MM.1S (cell line): ENCODE data around the gene FCHO1.

ENCODE experiments used
- DNase-seq: peaks from one replicate; pipeline ENCODE4 v3.0.0-alpha.2; 2015
- H2AFZ ChIP-seq: fragments of 300-600 bp; sonication (generic); 2 replicates; pipeline ENCODE4 v1.6.0; 2016; ENCODE audit warnings: antibody characterized with exemption, low read length
- H3F3A ChIP-seq: fragments of 300-600 bp; sonication (generic); 2 replicates; pipeline ENCODE4 v1.6.1; 2016; ENCODE audit warnings: mild to moderate bottlenecking, antibody characterized with exemption, low read length, moderate library complexity, mixed read lengths; ENCODE audit not compliant: insufficient read depth
- H3K27ac ChIP-seq: fragments of 300-600 bp; sonication (generic); 2 replicates; pipeline ENCODE4 v1.5.1; 2016; ENCODE audit warnings: mild to moderate bottlenecking, low read length
- H3K27me3 ChIP-seq: fragments of 300-600 bp; sonication (generic); replicated peaks from 2 replicates; pipeline ENCODE4 v1.6.0; 2016; ENCODE audit warnings: low read length; ENCODE audit not compliant: insufficient read depth
- H3K36me3 ChIP-seq: fragments of 300-600 bp; sonication (generic); replicated peaks from 2 replicates; pipeline ENCODE4 v1.6.1; 2016; ENCODE audit warnings: mild to moderate bottlenecking, low read length, mixed read lengths; ENCODE audit not compliant: insufficient read depth
- H3K4me1 ChIP-seq: fragments of 300-600 bp; sonication (generic); 2 replicates; pipeline ENCODE4 v1.6.1; 2016; ENCODE audit warnings: low read length, mixed read lengths
- H3K4me2 ChIP-seq: fragments of 300-600 bp; sonication (generic); 2 replicates; pipeline ENCODE4 v1.6.0; 2016; ENCODE audit warnings: low read depth, low read length
- H3K4me3 ChIP-seq: fragments of 300-600 bp; sonication (generic); 2 replicates; pipeline ENCODE4 v1.5.1; 2016; ENCODE audit warnings: low read length, mixed read lengths
- H3K79me2 ChIP-seq: fragments of 300-600 bp; sonication (generic); 2 replicates; pipeline ENCODE4 v1.6.1; 2016; ENCODE audit warnings: mixed run types, low read length, mixed read lengths
- H3K9ac ChIP-seq: fragments of 300-600 bp; sonication (generic); 2 replicates; pipeline ENCODE4 v1.6.1; 2016; ENCODE audit warnings: low read length, mixed read lengths
- H3K9me2 ChIP-seq: fragments of 300-600 bp; sonication (generic); replicated peaks from 2 replicates; pipeline ENCODE4 v1.6.1; 2016; ENCODE audit warnings: mild to moderate bottlenecking, low read length, mixed read lengths; ENCODE audit not compliant: insufficient read depth
- H3K9me3 ChIP-seq: fragments of 300-600 bp; sonication (generic); replicated peaks from 2 replicates; pipeline ENCODE4 v1.6.1; 2016; ENCODE audit warnings: mild to moderate bottlenecking, low read length, mixed read lengths; ENCODE audit not compliant: insufficient read depth
- H4K20me1 ChIP-seq: fragments of 300-600 bp; sonication (generic); 2 replicates; pipeline ENCODE4 v1.6.1; 2016; ENCODE audit warnings: mild to moderate bottlenecking, low read length, moderate library complexity, mixed read lengths; ENCODE audit not compliant: insufficient read depth
- EZH2 ChIP-seq: fragments of 300-600 bp; sonication (generic); optimal IDR thresholded peaks from 2 replicates; pipeline ENCODE3; 2017; ENCODE audit warnings: low read depth, mild to moderate bottlenecking, antibody characterized with exemption, low read length, mixed read lengths
- EZH2phosphoT487 ChIP-seq: fragments of 300-600 bp; sonication (generic); IDR thresholded peaks from 2 replicates; pipeline ENCODE4 v1.6.1; 2018; ENCODE audit warnings: antibody characterized with exemption, low read length
- TF ChIP-seq, protein P1 (sequence below): fragments of 300-600 bp; sonication (generic); IDR thresholded peaks from 2 replicates; pipeline ENCODE4 v1.5.1; 2016; ENCODE audit warnings: antibody characterized with exemption, low read length, mixed read lengths

The FCHO1 gene

DNA sequence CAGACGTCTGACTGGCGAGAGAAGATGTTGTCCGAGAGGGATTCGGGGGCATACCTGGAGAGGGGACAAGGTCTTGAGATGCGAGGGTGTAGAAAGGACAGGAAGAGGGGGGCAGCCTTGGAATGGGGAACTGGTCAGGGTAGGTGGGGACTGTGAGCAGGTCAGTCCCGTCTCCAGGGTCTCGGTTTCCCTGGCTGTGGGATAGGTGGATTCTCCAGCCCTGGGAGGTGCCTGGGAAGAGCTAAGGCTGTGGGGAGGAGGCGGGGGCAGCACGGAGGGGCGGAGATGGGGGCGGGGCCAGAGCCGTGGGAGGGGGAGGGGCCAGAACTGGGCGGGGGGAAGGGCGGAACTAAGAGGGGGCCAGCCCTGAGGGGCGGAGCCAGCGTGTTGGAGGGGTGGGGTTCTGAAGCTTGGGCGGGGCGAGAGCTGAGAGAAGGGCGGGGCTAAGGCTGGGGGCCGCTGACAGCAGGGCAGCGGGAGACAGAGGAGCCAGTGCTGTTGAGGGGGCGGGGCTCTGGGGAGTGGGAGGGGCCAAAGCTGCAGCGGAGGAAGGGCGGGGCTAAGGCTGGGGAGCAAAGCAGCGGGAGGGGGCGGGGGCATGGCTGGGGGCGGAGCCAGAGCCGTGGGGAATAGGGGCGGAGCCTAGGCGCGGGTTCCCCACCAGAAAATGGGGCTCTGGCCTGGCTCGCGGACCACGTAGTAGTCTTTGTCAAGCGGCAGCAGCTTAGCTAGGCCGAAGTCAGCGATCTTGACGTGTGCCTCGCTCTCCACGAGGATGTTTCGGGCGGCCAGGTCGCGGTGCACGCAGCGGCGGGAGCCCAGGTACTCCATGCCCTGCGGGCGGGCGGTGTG is 79.5 kb downstream of the FCHO1 start:
- Histone ChIP-seq H3K4me3 (no peak overlapping the region), H3K4me1 (no peaks in the 10 kb centered on the region), H2AFZ (no peak overlapping the region), H3K9me3 (no peaks in the 10 kb centered on the region), H4K20me1 (no peaks in the 10 kb centered on the region), H3K79me2 (no peaks in the 10 kb centered on the region), H3K36me3 (no peaks in the 10 kb centered on the region), H3F3A (no peaks in the 10 kb centered on the region), H3K4me2 (no peak overlapping the region), H3K9ac (no peak overlapping the region), H3K27me3 (no peaks in the 10 kb centered on the region), H3K9me2 (no peaks in the 10 kb centered on the region), H3K27ac (no peak overlapping the region)
- TF ChIP-seq, protein P1, sequence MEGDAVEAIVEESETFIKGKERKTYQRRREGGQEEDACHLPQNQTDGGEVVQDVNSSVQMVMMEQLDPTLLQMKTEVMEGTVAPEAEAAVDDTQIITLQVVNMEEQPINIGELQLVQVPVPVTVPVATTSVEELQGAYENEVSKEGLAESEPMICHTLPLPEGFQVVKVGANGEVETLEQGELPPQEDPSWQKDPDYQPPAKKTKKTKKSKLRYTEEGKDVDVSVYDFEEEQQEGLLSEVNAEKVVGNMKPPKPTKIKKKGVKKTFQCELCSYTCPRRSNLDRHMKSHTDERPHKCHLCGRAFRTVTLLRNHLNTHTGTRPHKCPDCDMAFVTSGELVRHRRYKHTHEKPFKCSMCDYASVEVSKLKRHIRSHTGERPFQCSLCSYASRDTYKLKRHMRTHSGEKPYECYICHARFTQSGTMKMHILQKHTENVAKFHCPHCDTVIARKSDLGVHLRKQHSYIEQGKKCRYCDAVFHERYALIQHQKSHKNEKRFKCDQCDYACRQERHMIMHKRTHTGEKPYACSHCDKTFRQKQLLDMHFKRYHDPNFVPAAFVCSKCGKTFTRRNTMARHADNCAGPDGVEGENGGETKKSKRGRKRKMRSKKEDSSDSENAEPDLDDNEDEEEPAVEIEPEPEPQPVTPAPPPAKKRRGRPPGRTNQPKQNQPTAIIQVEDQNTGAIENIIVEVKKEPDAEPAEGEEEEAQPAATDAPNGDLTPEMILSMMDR: no peak
- no peak for TF ChIP-seq EZH2
- no peak for TF ChIP-seq EZH2phosphoT487
- no peak for DNase-seq

DNA sequence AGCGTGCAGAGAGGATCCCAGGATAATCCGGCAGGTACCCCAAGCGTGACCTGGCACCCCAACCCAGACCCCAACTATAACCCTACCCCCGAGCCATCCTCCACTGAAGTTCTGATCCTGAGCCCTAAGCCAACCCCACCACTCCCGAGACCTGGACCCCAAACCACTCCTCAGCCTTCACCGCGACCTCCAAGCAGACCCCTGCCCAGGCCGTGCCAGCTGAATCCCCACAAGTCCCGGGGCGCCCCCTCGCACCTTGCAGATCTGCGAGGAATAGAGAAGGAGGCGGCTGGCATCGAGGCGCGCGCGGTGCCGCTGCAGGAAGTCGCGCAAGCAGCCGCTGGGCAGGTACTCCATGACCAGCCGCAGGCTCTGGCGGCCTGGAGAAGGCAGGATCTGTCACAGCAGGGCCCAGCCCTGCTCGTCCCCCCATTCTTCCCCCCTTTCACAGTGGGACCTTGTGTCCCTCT is 80.2 kb downstream of the FCHO1 start:
- Histone ChIP-seq H2AFZ (no peak overlapping the region), H3K4me2 (no peak overlapping the region), H3F3A (no peaks in the 10 kb centered on the region), H3K4me1 (no peaks in the 10 kb centered on the region), H3K27me3 (no peaks in the 10 kb centered on the region), H3K9ac (no peak overlapping the region), H4K20me1 (no peaks in the 10 kb centered on the region), H3K79me2 (no peaks in the 10 kb centered on the region), H3K4me3 (no peak overlapping the region), H3K9me3 (no peaks in the 10 kb centered on the region), H3K36me3 (no peaks in the 10 kb centered on the region), H3K27ac (no peak overlapping the region), H3K9me2 (no peaks in the 10 kb centered on the region)
- TF ChIP-seq, protein P1: no peak
- TF ChIP-seq EZH2 (no peak), EZH2phosphoT487 (no peak)
- DNase-seq: no peak

DNA sequence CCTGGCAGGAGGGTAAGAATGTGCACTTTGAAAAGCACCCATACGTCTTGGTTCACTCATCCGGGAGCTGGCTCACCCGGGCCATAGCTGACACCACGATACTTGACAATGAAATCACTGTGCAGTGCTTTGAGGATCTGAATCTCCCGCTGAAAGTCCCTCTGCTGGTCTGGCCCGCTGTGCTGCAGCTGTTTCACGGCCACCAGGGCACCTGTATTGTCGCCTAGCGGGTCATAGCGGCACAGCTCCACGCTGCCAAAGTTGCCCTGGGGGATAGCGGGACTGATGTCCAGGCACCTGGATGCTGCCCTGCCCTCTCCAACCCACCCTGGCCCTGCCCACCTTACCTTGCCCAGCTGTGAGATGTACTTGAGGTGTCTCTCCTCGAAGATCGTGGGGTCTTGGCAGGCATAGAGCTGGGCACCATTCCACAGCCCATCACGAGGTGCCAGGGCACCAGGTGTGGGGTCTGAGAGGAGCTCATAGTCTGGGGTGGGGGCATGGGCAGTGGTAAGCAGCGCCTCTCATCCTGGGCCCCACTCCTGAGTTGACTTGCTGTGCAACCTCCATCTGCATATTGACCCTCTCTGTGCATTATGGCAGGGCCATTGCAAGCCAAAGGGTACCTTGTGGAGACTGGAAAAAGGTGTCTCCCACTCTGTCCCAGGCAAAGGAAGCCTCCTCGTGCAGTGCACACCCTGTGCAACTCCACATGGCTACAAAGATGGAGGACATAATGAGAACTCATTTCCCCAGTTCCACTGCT is 81.3 kb downstream of the FCHO1 start:
- no peak for TF ChIP-seq EZH2
- TF ChIP-seq, protein P1: no peak
- TF ChIP-seq EZH2phosphoT487: no peak

More for the DNA sequence above, 81.3 kb downstream of the FCHO1 start:
- Histone ChIP-seq H2AFZ (no peak overlapping the region), H3K9me2 (no peaks in the 10 kb centered on the region), H3K27me3 (no peaks in the 10 kb centered on the region), H3F3A (no peaks in the 10 kb centered on the region), H3K36me3 (no peaks in the 10 kb centered on the region), H3K79me2 (no peaks in the 10 kb centered on the region), H4K20me1 (no peaks in the 10 kb centered on the region), H3K27ac (no peak overlapping the region), H3K4me2 (no peak overlapping the region), H3K4me1 (no peaks in the 10 kb centered on the region), H3K9me3 (no peaks in the 10 kb centered on the region), H3K9ac (no peak overlapping the region), H3K4me3 (no peak overlapping the region)
- DNase-seq: no peak
